HEK293 (cell line): ENCODE data around the gene OPCML.

Experiments
- HOXC10 ChIP-seq: sonication (generic); formaldehyde crosslinking; IDR thresholded peaks from 2 replicates; pipeline ENCODE4 v1.8.1; 2023; ENCODE audit warnings: mild to moderate bottlenecking, missing genetic modification reagents
- TF ChIP-seq, protein P1 (sequence below): fragments of 450-650 bp; formaldehyde crosslinking; IDR thresholded peaks from 2 replicates; pipeline ENCODE4 v1.5.1; 2016; ENCODE audit warnings: missing biosample characterization, missing genetic modification characterization

DNA sequence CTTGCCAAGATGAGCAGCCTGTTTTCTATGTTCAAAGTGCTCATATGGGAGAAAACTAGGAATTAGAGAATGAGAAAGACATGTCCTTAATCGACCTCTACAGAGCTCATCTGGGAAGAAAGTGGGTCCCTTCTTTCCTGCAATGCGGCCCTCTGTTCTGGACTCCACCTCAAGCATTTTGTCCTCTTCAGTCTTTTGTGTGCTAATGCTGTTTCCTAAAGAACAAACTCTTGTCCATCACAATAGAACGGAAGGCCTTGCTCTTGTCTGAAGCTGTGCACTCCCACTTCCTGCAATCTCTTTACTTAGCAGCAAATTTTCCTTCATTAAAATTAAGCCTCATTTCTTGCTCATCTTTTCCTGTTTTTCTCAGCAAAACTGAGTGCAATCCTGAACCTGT, 206.6 kb downstream of the OPCML start:
- TF ChIP-seq, protein P1, sequence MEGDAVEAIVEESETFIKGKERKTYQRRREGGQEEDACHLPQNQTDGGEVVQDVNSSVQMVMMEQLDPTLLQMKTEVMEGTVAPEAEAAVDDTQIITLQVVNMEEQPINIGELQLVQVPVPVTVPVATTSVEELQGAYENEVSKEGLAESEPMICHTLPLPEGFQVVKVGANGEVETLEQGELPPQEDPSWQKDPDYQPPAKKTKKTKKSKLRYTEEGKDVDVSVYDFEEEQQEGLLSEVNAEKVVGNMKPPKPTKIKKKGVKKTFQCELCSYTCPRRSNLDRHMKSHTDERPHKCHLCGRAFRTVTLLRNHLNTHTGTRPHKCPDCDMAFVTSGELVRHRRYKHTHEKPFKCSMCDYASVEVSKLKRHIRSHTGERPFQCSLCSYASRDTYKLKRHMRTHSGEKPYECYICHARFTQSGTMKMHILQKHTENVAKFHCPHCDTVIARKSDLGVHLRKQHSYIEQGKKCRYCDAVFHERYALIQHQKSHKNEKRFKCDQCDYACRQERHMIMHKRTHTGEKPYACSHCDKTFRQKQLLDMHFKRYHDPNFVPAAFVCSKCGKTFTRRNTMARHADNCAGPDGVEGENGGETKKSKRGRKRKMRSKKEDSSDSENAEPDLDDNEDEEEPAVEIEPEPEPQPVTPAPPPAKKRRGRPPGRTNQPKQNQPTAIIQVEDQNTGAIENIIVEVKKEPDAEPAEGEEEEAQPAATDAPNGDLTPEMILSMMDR (tag by site-specific recombination), result no peak
- no peak for TF ChIP-seq HOXC10 (CRISPR knock-in tag)
